Fibroblast of mammary gland (primary cell): ENCODE results near the gene TSC22D2.
A peak's percentile ranks its signal among the peaks of the same experiment; 100 is the strongest.

Experiments
- DNase-seq: peaks from one replicate; pipeline ENCODE4 v3.0.0-alpha.2; 2010; ENCODE audit warnings: low read depth
- H3K4me3 ChIP-seq: 2 replicates; pipeline ENCODE4 v1.5.1; 2011; ENCODE audit warnings: low read depth, mild to moderate bottlenecking, low read length, moderate library complexity; ENCODE audit not compliant: control insufficient read depth
- TF ChIP-seq, protein P1 (sequence below): conservative IDR thresholded peaks from 2 replicates; pipeline ENCODE4 v1.5.1; 2011; ENCODE audit warnings: low read depth, low read length, inconsistent platforms; ENCODE audit not compliant: control insufficient read depth, insufficient read depth

Gene TSC22D2

DNA sequence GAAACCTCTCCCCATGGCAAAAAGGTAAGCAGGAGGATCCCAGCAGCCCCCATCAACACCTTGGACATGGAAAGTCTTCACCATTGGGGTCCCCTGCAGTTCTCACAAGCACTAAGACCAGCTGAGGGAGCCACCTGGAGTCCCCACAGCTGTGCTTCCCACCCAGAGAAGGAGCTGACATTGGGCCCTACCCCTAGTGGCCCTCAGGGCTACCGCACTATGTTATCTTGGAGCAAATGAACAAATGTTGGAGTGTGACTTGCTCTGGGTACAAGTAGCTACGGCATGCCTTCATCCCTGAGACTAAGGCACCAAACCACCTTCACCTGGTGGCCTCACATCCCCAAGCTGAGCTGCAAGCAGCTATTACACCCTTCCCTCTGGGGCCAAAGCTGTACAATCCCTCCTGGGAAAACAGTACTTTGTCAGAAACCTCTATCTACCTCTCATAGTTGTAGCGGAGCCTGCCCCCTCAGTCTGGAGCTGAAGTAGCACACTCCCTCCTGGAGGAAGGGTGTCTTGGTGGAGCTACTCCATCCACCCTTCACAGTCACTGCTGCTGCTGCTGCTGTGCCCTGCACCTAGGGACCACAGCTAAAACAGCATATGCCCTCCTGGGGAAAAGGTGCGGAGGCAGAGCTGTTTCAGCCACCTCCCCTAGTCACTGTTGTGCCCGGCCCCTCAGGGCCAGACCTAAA is 95.5 kb downstream of the TSC22D2 start:
- no peak overlapping the region for H3K4me3 ChIP-seq
- no peak for DNase-seq
- TF ChIP-seq, protein P1, sequence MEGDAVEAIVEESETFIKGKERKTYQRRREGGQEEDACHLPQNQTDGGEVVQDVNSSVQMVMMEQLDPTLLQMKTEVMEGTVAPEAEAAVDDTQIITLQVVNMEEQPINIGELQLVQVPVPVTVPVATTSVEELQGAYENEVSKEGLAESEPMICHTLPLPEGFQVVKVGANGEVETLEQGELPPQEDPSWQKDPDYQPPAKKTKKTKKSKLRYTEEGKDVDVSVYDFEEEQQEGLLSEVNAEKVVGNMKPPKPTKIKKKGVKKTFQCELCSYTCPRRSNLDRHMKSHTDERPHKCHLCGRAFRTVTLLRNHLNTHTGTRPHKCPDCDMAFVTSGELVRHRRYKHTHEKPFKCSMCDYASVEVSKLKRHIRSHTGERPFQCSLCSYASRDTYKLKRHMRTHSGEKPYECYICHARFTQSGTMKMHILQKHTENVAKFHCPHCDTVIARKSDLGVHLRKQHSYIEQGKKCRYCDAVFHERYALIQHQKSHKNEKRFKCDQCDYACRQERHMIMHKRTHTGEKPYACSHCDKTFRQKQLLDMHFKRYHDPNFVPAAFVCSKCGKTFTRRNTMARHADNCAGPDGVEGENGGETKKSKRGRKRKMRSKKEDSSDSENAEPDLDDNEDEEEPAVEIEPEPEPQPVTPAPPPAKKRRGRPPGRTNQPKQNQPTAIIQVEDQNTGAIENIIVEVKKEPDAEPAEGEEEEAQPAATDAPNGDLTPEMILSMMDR, result no peak

DNA sequence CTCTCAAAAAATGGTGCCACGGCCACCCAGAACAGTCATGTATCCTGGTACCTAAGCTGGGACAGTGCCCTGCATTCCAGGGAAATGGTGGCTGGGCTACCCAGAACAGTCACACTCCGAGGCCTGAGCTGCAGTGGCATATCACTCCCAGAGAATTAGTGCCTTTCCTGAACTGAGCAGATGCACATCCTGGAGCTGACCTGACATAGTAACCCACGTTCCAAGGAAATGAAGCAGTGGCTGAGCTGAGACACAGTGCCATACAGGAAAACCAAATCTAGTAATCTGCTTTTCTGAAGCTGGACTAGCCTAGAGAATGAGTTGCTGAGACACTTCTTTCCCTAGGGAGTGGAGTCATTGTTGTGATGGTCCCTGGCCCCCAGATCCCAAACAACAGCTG is 96.4 kb downstream of the TSC22D2 start:
- no peak for DNase-seq
- no peak overlapping the region for H3K4me3 ChIP-seq
- TF ChIP-seq, protein P1, result no peak

DNA sequence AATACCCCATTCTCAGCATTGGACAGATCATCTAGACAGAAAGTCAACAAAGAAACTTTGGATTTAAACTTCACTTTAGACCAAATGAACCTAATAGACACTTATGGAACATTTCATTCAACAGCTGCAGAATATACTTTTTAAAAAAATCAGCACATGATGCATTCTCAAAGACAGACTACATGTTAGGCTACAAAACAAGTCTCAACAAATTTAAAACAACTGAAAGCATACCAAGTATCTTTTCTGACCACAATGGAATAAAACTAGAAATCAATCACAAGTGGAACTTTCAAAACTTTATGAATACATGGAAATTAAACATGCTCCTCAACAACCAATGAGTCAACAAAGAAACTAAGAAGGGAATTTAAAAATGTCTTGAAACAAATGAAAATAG is 100.3 kb downstream of the TSC22D2 start:
- DNase-seq, result no peak
- H3K4me3 ChIP-seq, result no peak overlapping the region
- TF ChIP-seq, protein P1, result no peak

DNA sequence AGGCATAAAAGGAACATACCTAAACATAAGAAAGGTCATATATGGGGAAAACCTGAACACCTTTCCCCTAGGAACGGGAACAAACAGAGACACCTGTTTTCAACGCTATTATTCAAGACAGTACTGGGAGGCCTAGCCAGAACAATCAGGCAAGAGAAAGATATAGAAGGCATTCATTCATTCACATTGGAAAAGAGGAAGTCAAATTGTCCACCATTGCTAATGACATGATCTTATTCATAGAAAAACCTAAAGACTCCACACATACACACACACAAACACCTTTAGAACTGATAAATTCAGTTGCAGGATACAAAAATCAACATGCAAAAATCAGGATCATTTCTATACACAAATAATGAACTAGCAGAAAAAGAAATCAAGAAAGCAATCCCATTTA is 101.7 kb downstream of the TSC22D2 start:
- no peak overlapping the region for H3K4me3 ChIP-seq
- DNase-seq, result no peak
- TF ChIP-seq, protein P1, result no peak

DNA sequence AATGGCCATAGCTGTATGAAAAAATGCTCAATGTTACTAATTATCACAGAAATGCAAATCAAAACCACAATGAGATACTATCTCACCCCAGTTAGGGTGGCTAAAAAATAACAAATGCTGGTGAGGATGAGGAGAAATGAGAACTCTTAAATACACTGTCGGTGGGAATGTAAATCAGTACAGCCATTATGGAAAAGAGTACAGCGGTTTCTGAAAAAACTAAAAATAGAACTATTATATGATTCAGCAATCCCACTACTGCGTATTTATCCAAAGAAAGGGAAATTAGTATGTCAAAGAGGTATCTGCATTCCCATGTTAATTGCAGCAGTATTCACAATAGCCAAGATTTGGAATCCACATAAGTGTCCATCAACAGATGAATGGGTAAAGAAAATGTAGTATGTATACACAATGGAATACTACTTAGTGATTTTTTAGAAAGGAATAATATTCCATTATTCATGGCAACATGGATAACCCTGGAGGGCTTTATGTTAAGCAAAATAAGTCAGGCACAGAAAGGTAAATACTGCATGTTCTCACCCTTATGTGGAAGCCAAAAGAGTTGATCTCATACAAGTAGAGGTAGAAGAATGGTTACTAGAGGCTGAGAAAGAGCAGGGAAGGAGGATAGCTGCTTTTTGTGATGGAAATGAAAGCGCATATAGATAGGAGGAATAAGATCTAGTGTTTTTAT is 103.2 kb downstream of the TSC22D2 start:
- no peak for DNase-seq
- no peak overlapping the region for H3K4me3 ChIP-seq
- TF ChIP-seq, protein P1, result no peak

DNA sequence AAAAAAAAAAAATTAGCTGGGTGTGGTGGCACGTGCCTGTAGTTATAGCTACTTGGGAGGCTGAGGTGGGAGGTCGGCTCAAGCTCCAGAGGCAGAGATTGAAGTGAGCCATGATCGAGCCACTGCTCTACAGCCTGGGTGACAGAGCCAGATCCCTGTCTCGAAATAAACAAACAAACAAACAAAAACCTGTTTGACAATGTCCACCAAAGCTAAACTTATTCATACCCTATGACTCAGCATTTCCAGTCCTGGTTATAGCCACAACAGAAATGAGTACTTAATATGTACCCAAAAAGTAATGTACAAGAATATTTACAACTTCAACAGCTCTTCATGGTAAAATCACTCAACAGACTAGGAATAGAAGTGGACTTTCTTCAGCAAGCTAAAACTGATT is 107.1 kb downstream of the TSC22D2 start:
- TF ChIP-seq, protein P1, result no peak

More for the DNA sequence above, 107.1 kb downstream of the TSC22D2 start:
- no peak overlapping the region for H3K4me3 ChIP-seq
- DNase-seq, result peak; percentile 34
